HL-60/S4 (cell line): ENCODE results near the gene TNKS1BP1.
"Not testable (repeated sequence)": the region's sequence is repeated elsewhere in the genome, so short reads cannot be mapped to it uniquely, and the experiment has no call there.

Experiments used
- in situ Hi-C: fragments of 300-500 bp; cut with MboI; formaldehyde crosslinking; loops from 2 replicates; pipeline ENCODE4 v1.14.3; 2022; ENCODE audit warnings: low sequenced_read_pairs

The TNKS1BP1 gene

DNA sequence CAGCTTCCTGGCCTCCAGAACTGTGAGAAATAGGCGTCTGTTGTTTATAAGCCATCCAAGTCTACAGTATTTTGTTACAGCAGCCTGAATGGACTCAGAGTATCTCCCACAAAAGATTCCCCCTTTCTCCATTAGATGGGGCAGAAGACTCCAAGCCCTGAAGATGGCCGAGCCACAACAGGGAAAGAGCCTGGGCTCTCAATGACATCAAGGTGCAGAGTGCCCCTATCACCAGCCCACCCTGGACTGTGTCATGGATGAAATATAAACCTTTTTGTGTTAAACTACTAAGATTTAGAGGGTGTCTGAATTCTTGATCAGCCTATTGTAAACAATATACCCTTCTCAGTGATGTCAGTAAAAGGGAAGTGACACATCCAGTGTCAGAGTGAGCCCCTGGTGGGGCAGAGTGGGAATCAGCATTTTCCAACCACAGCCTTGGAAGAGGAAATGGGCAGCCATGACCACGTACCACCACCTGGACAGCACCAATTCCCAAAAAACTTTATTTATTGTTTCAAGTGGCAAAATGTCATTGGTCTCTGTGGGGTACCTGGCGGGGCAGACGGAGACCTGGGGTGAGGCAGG is 25.5 kb downstream of the TNKS1BP1 start:
- in situ Hi-C loops, result no loop called here

DNA sequence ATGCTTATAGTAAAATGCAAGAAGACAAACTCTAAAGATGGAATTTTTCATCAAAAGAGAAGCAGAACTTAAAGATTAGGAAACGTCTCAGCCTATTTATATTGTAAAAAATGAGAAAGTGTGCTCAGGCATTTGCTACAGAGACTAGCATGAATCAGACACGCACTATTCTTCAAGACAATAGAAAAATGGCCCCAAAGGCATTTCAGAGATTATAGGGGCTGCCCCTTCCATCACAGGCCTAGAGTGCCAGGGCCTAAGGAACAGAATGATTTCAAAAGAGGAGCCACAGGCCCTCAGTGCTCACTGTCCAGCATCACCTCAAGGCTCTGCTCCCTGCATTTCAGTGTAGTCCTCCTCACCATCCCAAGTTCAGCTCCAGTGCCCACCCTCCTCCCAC is 27.5 kb downstream of the TNKS1BP1 start:
- in situ Hi-C loops, result no loop called here

DNA sequence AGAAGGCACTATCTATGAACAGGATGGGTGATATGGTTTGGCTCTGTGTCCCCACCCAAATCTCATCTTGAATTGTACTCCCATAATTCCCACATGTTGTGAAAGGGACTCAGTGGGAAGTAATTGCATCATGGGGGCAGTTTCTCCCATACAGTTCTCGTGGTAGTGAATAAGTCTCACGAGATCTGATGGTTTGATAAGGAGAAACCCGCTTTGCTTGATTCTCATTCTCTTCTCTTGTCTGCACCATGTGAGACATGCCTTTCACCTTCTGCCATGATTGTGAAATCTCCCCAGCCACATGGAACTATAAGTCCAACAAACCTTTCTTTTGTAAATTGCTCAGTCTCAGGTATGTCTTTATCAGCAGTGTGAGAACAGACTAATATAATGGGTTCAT is 28.5 kb downstream of the TNKS1BP1 start:
- in situ Hi-C loops, result not testable (repeated sequence)

DNA sequence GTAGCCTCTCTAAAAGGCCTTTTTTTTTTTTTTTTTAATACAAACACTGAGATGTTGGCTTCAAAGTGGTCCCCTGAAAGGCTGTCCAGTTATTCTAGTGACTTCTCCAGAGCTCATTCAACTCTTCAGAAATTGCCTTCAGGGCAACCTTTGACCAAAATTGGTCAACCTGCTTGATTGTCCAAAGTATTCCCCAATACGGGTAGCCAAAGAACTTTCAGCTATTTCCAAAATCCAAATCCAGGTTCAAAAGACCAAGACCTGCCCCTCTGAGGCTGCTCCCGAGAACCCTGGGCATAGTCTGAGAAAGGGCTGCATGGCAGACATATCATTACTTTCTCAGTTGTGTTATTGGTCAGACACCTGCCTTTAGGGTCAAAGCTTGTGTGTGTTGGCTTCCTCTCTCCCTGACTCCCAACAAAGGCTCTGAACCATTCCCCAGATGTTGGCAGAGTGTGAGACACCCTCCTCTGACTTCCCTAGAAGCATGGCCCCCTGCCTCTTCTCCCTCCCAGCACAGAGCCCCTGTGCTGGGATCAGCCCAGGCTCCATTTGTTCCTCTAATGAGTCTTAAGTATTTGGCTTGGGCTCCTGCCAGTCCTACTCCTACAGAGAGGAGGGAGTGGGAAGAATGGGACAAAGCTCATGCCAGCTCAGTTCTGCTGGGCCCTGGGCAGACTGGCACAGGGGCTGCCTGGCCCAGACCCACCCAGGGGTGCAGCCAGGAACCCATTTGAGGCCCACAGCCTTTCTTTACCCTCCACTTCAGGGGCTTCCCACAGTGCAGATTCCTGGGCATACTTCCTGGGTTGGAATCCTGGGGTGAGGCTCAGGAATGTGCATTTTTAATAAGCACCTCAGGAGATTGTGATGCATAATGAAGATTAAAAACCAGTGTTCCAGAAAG is 30.3 kb downstream of the TNKS1BP1 start:
- in situ Hi-C loops, result no loop called here

DNA sequence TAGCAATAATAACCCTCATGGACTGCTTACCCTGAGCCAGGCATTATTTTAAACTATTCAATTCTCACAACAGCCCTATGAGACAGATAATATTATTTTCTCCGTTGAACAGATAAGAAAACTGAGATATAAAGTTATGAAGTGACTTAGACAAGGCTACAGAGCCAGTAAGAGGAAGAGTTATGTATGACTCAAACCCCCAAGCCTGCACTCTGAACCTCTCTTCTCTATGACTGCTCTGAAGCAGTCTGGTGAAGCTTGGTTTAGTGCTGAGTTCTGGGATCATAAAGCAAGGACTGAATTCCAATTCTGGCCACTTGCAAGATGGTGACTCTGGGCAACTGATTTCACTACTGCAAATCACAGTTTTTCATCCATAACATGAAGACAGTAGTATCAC is 34.5 kb downstream of the TNKS1BP1 start:
- in situ Hi-C loops, result no loop called here

DNA sequence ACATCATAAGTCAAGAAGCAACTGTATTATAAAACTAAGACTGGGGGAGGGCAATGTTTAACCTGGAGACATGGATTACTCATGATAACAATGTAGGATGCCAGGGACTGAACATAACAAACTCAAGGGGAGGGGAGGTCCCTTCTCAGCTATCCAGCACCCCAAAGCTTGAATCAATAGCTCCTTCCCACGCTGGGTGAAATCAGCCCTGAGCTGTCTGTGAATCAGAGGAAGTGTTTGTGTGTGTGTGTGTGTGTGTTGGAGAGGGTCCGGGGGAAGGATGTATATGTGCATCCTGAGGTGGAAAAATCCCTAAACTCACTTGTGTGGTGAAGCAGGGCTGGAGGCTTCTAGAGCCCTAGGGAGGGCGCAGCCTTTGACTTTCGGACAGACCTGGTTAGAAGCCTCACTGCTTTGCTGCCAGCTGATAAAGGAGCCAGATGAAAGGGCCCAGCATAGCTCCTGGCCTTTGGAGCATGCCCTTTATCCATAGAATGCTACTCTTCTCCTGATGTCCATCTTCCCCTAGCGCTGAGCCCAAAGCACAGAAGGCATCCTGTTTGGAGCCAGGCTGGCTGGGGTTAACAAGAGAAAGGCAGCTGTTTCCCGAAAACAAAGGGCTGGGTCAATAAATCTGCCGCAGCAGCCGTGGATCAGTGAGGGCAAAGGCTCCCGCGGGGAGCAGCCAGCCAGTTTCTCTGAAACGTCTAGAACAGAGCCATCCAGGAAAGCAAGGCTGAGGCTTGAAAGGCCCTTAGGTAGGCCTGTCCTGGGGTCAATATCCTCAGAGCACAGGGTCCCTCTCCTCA is 35.8 kb downstream of the TNKS1BP1 start:
- in situ Hi-C loops, result no loop called here

DNA sequence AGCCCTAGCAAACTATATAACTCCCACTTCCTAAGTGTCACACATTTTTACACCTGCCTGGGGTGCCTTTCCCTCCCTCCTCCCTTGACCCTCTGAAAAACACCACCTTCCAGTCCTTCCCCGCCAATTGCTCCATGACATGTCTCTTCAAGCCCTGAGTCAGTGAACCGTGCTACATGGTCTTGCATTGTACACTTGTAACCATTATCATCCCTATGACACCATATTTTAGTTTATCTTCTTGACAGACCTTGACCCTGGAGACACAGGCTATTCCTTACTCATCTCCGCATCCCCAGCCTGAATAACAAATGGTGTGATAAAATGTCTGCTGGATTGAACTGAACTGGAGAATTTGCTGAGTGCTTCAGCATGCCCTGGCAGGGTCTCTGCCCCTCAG is 36.9 kb downstream of the TNKS1BP1 start:
- in situ Hi-C loops, result no loop called here

DNA sequence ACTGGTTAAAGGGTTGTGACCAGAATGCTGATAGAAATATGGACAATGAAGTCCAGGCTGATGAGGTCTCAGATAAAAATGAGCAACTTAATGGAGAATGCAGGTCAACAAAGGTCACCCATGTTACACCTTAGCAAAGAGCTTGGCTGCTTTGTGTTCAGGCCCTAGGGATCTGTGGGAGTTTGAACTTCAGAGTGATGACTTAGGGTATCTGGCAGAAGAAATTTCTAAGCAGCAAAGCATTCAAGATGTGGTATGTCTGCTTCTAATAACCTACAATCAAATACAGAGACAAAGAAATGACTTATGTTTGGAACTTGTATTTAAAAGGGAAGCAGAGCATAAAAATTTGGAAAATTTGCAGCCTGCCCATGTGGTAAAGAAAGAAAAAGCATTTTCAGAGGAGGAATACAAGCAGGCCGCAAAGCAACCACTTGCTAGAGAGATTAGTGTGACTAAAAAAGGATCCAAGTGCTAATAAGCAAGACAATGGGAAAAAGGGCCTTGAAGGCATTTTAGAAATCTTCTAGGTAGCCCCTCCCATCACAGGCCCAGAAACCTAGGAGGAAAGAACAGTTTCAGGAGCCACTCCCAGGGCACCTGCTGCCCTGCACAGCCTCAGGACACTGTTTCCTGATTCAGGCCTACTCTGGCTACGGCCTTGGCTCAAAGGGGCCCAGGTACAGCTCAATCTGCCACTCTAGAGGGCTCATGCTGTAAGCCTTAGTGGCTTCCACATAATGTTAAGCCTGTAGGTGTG is 41.3 kb downstream of the TNKS1BP1 start:
- in situ Hi-C loops, result no loop called here

DNA sequence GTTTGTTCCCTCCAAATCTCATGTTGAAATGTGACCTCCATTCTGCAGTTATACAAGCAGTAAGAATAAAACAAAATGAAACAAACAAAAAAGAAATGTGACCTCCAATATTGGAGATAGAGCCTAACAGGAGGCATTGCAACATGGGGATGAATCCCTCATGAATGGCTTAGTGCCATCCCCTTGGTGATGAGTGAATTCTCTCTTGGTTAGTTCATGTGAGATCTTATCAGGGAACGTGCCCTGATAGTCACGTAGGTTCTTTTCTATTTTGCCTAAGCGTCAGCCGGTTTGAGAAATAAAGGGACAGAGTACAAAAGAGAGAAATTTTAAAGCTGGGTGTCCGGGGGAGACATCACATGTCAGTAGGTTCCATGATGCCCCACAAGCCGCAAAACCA is 43.2 kb downstream of the TNKS1BP1 start:
- in situ Hi-C loops, result not testable (repeated sequence)

DNA sequence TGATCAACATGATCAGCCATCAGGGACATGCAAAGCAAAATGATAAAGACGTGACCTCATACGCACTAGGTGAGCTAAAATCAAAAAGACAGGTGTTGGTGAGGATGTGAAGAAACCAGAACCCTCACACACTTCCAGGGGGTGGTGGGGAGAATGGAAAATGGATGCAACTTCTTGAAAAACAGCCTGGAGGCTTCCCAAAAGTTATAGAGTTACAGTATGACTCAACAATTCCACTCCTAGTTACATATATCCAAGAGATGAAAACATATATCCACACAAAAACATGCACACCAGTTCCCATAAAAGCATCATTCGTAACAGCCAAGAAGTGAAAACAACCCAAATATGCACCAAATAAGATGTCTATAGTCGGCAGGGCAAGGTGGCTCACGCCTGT is 45.6 kb downstream of the TNKS1BP1 start:
- in situ Hi-C loops, result no loop called here

DNA sequence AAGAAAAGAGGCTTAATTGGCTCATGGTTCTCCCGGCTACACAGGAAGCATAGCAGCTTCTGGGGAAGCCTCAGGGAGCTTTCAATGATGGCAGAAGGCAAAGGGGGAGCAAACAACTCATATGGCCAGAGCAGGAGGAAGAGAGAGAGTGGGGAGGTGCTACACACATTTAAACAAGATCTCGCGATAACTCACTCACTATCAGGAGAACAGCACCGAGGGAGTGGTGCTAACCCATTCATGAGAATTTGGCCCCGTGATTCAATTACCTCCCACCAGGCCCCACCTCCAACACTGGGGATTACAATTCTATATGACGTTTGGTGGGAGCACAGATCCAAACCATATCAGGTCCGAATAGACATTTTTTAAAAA is 46.0 kb downstream of the TNKS1BP1 start:
- in situ Hi-C loops, result no loop called here

DNA sequence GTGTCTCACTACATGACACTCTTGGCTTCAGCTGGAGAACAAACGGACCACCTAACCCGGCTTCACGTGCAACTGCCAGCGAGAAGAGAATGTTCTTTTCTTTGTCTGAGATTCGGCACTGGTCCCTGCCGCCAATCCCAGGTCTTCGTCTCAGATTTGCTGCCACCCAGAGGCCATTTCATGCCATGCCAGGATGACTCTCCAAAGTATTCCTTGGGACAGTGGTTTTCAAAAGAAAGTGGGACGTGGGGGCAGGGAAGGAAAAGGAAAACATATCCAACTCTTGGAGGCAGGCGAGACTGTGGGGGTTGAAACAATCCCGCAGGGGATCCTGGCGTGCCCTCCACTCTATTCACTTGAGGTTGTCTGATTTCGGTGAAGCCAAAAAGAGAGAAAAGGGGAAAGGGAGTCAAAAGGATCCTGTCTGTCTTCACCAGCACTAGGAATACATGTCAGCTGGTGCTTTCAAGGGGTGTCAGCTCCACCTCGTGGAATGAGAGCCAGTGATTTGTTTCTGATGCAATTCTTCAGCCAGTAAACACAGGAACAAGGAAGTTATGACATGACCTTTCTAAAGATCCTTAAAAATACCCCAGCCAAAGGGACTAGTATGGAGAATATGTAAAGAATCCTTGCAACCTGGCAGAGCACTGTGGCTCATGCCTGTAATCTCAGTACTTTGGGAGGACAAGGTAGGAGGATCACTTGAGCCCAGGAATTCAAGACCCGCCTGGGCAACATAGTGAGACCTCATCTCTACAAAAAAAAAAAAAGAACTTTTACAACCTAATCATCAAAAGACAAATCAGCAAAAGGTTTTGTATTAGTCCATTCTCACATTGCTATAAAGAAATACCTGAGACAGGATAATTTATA is 46.7 kb downstream of the TNKS1BP1 start:
- in situ Hi-C loops, result no loop called here

DNA sequence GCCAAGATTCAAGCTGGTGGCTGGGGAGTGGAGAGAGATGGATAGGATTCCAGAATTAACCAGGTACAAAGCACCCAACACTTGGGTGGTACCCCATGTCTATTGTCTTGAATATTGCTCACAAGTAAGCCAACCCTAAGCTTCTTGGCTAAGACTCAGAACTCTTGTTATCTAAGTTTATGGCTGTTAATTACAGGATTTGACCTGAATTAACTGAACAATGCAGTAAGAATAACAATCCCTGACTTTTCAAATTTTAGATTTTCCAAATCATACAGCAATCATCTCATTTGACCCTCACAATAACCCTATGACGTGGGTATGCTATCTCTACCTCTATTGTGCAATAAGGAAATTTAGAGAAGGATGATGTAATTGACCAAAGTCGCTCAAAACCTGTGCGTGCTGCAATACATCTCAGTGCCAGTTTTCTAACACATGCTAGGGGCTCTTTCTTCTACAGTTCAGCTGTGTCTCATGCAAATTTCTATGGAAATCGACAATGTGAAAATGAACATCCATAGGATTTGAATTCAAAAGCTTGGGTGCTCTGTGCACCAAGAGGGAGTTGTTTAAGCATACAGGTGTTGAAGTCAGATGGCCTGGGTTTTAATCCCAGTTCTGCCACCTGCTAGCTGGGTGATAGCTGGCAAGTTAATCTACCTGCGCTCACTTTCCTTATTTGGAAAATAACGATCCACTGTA is 47.6 kb downstream of the TNKS1BP1 start:
- in situ Hi-C loops, result no loop called here

DNA sequence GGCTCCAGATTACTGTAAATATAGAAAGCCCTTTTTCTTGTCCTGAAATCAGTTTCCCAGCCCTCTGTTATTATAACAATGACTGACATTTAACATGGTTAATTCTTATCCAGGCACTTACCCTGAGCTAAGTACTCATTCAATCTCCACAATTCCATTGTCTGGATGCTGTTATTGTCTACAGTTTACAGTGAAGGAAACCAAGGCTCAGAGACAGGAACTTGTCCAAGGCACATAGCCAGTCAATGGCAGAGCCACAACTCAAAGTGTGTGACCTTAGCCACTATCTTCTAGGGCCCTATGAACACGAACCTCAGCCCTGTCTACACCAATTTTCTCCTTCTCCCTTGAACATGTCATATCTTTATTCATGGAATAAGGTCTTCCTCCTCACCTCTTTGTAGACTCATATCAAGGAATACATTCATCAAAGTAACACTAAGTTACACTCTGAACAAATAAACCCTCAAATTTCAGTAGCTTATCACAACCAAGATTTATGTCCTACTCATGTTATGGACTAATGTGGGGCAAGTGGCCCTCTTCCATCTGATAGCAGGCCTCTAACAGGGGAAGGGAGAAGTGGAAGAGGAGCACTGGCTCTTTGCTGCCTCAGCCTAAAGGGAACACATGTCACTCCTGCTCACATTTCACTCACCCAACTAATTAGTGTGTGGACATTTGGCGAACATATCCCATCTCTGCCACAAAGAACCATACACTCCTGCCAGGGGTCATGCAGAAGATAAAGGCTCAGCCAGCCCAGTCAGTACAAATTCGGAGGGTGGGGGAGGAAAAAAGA is 48.4 kb downstream of the TNKS1BP1 start:
- in situ Hi-C loops, result no loop called here

DNA sequence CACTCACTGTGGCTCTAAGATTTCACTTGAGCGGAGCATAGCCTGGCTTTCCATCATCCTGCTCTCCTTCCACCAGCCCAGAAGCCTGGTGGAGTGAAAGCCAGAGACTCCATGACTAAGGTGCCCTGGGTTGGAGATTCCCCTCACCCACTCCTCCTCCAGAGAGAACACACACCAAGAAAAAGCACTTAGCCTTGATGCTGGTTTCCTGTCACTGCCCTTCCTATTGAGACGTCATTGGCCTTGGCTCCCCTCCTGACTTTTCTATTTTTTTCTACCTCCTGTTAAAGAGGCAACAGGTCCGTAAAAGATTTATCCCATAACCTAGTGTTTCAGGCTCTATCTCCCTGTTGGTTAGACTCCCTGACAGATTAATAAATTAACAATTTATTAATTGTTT is 49.2 kb downstream of the TNKS1BP1 start:
- in situ Hi-C loops, result no loop called here

DNA sequence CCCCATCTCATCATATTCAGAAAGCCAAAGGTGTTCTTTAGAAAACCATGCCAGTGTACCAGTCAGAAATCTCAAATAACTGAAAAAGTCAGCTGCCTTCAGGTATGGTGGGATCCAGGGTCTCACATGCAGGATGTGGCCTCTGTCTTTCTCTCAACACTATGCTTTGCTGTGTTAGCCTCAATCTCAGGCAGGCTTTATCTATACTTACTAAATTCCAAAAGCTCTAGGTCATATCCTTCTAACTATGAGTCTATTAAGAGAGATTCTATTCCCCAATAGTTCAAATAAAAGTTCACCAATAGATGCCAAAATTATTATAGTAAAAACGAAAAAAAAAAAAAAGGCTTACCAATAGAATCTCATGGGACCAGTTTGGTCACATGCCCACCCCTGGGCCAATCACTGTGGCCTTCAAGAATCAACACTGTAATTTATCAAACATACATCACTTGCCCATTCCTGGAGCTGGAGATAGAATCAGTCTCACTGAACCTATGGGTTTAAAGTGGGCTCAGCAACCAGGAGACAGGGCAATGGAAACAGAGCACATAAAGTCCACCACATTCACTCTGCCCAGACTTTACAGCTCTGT is 49.8 kb downstream of the TNKS1BP1 start:
- in situ Hi-C loops, result no loop called here

DNA sequence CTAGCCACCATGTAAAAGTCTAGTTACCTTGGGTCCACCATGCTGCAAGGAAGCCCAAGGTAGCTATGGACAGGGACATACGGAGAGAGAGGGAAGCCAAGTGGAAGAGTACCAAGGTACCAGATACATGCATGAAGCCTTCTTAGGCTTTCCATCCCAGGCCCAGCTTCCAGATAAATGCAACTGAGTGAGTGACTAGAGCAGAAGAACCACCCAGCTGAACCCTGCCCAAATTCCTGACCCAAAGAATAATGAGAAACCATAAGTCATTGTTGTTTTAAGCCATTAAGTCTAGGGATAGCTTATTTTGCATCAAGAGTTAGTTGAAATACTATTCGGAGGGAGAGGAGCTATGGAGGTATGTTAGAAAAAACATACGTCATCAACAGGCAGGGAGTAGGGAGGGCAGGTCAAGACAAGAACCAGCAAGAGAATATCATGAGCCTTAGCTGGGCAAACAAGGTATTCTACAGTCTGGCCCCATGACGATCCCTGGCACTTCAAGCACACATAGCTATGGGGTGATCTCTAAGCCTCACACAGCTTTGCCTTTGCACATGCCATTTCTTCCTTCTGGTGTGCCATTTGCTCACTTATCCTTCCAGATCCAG is 51.2 kb downstream of the TNKS1BP1 start:
- in situ Hi-C loops, result no loop called here

DNA sequence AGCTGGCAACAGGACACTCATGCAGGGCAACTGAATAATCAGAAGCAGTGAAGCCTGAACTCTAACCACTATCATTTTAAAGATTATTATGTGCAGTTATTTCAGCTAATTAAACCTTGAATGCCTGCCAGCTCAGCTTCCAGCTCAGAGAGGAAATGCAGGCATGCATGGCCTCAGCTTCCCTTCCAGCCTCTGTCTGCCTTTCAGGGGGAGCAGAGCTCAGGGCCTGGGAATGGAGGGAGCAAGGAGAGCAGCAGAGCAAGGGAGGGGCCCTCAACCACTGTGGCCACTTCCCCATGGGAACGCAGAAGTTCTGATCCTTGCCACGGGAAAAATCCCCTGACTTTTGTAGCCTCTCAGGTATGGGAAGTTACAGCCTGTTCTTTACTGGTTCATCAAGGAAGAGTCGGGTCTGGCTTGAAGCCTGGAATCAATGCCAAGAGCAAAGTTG is 55.2 kb downstream of the TNKS1BP1 start:
- in situ Hi-C loops, result no loop called here
